ENCODE results near the gene MATN4. TPM values are rescaled to one million over a fixed set of nuclear protein-coding genes. Genes with fewer than 3 reads are reported as not detected.

Gene MATN4
- total and polyA plus RNA-seq, 2 experiments from 2014 or later = 3.3 to 5.1 TPM

- no peak for TF ChIP-seq REST (IDR thresholded peaks at IDR 0.05; ENCODE audit: unreplicated experiment)
Measured at GRCh38 chr20:45320948-45321595, 13.0 kb upstream of the MATN4 start (continued).

GRCh38 chr20:45318948-45319347 lies 10.8 kb upstream of the MATN4 start:
- H3K4me3 ChIP-seq = no peak overlapping the region
- no peaks in the 10 kb centered on the region for H3K27me3 ChIP-seq (ENCODE audit: insufficient read depth)
- peak overlapping the region; percentile 43 for H3K27ac Mint-ChIP-seq
- no peak overlapping the region for H3K4me2 ChIP-seq
- H2AFZ ChIP-seq = no peak overlapping the region
- no peaks in the 10 kb centered on the region for H3K9me2 ChIP-seq (ENCODE audit: insufficient read depth)
- H3K36me3 ChIP-seq (ENCODE audit: insufficient read depth) = no peaks in the 10 kb centered on the region
- no peaks in the 10 kb centered on the region; the same call in 2 of the 3 replicates for H3K9me3 Mint-ChIP-seq
- peak overlapping the region; percentile 67; the same call in 1 of the 2 replicates for H3K27ac ChIP-seq (ENCODE audit: low read depth)
- H3F3A ChIP-seq (replicated peaks; ENCODE audit: low read depth) = no peaks in the 10 kb centered on the region
- no peaks in the 10 kb centered on the region for H3K4me1 ChIP-seq (ENCODE audit: insufficient read depth)
- peaks cover 2% of the 10 kb centered on the region for H3K27me3 Mint-ChIP-seq (ENCODE audit: insufficient read depth, low read depth, poor library complexity)
- peaks cover 6% of the 10 kb centered on the region for H3K4me1 Mint-ChIP-seq
- DNase-seq (ENCODE audit: low spot score) (no peak), ATAC-seq (no peak)
- H3K79me2 ChIP-seq (replicated peaks; ENCODE audit: insufficient read depth) = no peaks in the 10 kb centered on the region
- H3K36me3 Mint-ChIP-seq (ENCODE audit: low read depth) = peaks cover 2% of the 10 kb centered on the region; the same call in 1 of the 3 replicates
- H4K20me1 ChIP-seq (replicated peaks; ENCODE audit: insufficient read depth) = no peaks in the 10 kb centered on the region
- H3K4me3 Mint-ChIP-seq = no peak overlapping the region
- TF ChIP-seq CTCF (conservative IDR thresholded peaks at IDR 0.05; ENCODE audit: low read depth in 2 of 2) (no peak), POLR2AphosphoS5 (IDR thresholded peaks at IDR 0.05; ENCODE audit: low read depth) (no peak), REST (IDR thresholded peaks at IDR 0.05; ENCODE audit: unreplicated experiment) (no peak), ZNF331 (CRISPR knock-in tag; IDR thresholded peaks at IDR 0.05; ENCODE audit: low read depth) (no peak), ETS1 (IDR thresholded peaks at IDR 0.05) (no peak), NANOG (IDR thresholded peaks at IDR 0.05; ENCODE audit: borderline replicate concordance) (no peak), EZH2phosphoT487 (IDR thresholded peaks at IDR 0.05; ENCODE audit: unreplicated experiment) (no peak), JUNB (IDR thresholded peaks at IDR 0.05; ENCODE audit: unreplicated experiment) (no peak), ZNF114 (CRISPR knock-in tag; IDR thresholded peaks at IDR 0.05) (no peak), STAT1 (IDR thresholded peaks at IDR 0.05; ENCODE audit: unreplicated experiment) (no peak)

Data from GM23338 (cell line).